ENCODE data around the gene ZNF300.
"Not testable (repeated sequence)": the region's sequence is repeated elsewhere in the genome, so short reads cannot be mapped to it uniquely, and the experiment has no call there.

The ZNF300 gene

DNA sequence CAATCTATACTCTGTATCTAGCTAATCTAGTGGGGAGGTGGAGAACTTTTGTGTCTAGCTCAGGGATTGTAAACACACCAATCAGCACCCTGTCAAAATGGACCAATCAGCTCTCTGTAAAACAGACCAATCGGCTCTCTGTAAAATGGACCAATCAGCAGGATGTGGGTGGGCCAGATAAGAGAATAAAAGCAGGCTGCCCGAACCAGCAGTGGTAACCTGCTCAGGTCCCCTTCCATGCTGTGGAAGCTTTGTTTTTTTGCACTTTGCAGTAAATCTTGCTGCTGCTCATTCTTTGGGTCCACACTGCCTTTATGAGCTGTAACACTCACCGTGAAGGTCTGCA, 58.5 kb downstream of the ZNF300 start, which contains the start of gene IRGM:
Gene IRGM (plus strand): TSS at position 214 of the 346 bp plus-strand sequence. CDS start 1,603 bp downstream, outside the sequence.
- DNase-seq = not testable (repeated sequence)

DNA sequence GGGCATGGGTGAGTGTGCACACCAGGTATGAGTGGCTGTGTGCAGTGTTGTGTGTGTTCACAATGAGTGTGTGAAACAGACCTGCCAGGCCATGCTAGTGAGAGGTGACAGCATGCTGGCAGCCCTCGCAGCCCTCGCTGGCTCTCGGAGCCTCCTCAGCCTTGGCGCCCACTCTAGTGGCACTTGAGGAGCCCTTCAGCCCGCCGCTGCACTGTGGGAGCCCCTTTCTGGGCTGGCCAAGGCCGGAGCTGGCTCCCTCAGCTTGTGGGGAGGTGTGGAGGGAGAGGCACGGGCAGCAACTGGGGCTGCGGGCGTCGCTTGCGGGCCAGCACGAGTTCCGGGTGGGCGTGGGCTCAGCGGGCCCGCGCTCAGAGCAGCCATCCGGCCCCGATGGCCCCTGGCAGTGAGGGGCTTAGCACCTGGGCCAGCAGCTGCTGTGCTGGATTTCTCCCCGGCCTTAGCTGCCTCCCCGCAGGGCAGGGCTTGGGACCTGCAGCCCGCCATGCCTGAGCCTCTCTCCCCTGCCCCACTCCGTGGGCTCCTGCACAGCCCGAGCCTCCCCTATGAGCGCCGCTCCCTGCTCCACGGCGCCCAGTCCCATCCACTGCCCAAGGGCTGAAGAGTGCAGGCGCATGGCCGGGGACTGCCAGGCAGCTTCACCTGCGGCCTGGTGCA, 59.5 kb downstream of the ZNF300 start:
- not testable (repeated sequence) for DNase-seq

Measured in nucleus accumbens (tissue), 56 donors.